T-cell (primary cell): Measurements from ENCODE around the gene MED27. TPM values are rescaled to one million over a fixed set of nuclear protein-coding genes. Genes with fewer than 3 reads are reported as not detected.

Source experiments
- ATAC-seq, 4 experiments: fragments of 200-7000 bp in 3 of 4; fragments of 150-1000 bp in 1 of 4; cut with Tn5 transposase; replicated peaks in 1 of 4; 1 replicate in 3 of 4; 2 replicates in 1 of 4; pipeline ENCODE4 v1.10.0; 2021; ENCODE audit warnings: moderate library complexity in 3 of 4, mild to moderate bottlenecking in 2 of 4, moderate number of reproducible peaks in 1 of 4
- CTCF ChIA-PET, 2 donors: fragments of 300-600 bp; sonication (Branson Sonifier 250); formaldehyde crosslinking; loops; one replicate each; lab custom pipeline; 2022; ENCODE audit warnings: antibody characterized with exemption in 2 of 2; lab: Charles Lee
- POLR2A ChIA-PET, 2 donors: fragments of 300-600 bp; sonication (Branson Sonifier 250); formaldehyde crosslinking; loops; one replicate each; lab custom pipeline; 2022; ENCODE audit warnings: antibody characterized with exemption in 2 of 2; lab: Charles Lee
- DNase-seq, 35 experiments: peaks; one replicate each; pipeline versions ENCODE4 v3.0.0 to v3.0.0-alpha.2; 2013 to 2023
- H3K27ac ChIP-seq: one replicate; pipeline ENCODE4 v1.5.1; 2013; ENCODE audit warnings: low read length
- H3K27me3 ChIP-seq, 2 experiments: replicated peaks in 1 of 2; 1 replicate in 1 of 2; 2 replicates in 1 of 2; pipeline versions ENCODE4 v1.6.1 to v1.7.0; 2013; ENCODE audit warnings: low read length in 1 of 2, mixed read lengths in 1 of 2; ENCODE audit not compliant: control insufficient read depth in 2 of 2, insufficient read depth in 2 of 2; ENCODE audit errors: extremely low read depth in 1 of 2
- H3K36me3 ChIP-seq, 2 donors: 1 replicate in 1 of 2; 2 replicates in 1 of 2; pipeline versions ENCODE4 v1.6.1 to v1.7.0; 2013; ENCODE audit warnings: low read length in 1 of 2; ENCODE audit not compliant: control insufficient read depth in 2 of 2, insufficient read depth in 1 of 2; ENCODE audit errors: extremely low read depth in 1 of 2
- H3K4me1 ChIP-seq, 2 experiments: 1 replicate in 1 of 2; 2 replicates in 1 of 2; pipeline versions ENCODE4 v1.6.1 to v1.7.0; 2013; ENCODE audit warnings: low read length in 2 of 2, mixed read lengths in 1 of 2; ENCODE audit not compliant: insufficient read depth in 2 of 2, control insufficient read depth in 1 of 2; ENCODE audit errors: extremely low read depth in 1 of 2
- H3K4me3 ChIP-seq, 2 donors: 1 replicate in 1 of 2; 2 replicates in 1 of 2; pipeline versions ENCODE4 v1.5.1 to v1.7.0; 2013; ENCODE audit warnings: mild to moderate bottlenecking in 2 of 2, low read length in 1 of 2, moderate library complexity in 1 of 2; ENCODE audit not compliant: control insufficient read depth in 1 of 2; ENCODE audit errors: extremely low read depth in 1 of 2
- H3K9me3 ChIP-seq: 2 replicates; pipeline ENCODE4 v1.7.0; 2013
- H3K27ac Mint-ChIP-seq, 2 donors: one replicate each; pipeline ENCODE4 v1.8.0; 2020 to 2021; ENCODE audit warnings: mild to moderate bottlenecking in 2 of 2, mixed read lengths in 2 of 2
- H3K27me3 Mint-ChIP-seq, 2 donors: one replicate each; pipeline ENCODE4 v1.8.0; 2021 to 2022; ENCODE audit warnings: mixed read lengths in 2 of 2
- H3K36me3 Mint-ChIP-seq: one replicate; pipeline ENCODE4 v1.8.0; 2021; ENCODE audit warnings: mixed read lengths
- H3K4me1 Mint-ChIP-seq, 3 donors: one replicate each; pipeline ENCODE4 v1.8.0; 2020 to 2022; ENCODE audit warnings: mixed read lengths in 3 of 3, mild to moderate bottlenecking in 1 of 3
- H3K4me3 Mint-ChIP-seq, 3 donors: one replicate each; pipeline ENCODE4 v1.8.0; 2020 to 2022; ENCODE audit warnings: mild to moderate bottlenecking in 3 of 3, mixed read lengths in 3 of 3, moderate library complexity in 3 of 3
- H3K9me3 Mint-ChIP-seq, 3 donors: one replicate each; pipeline ENCODE4 v1.8.0; 2020 to 2022; ENCODE audit warnings: mixed read lengths in 3 of 3
- WGBS: methylation state at CpG from one replicate; pipeline ENCODE4 v1.1.5; 2013; ENCODE audit warnings: missing lambda C conversion rate; ENCODE audit not compliant: insufficient coverage; 5-methylcytosine and 5-hydroxymethylcytosine counted together
- total RNA-seq, 35 experiments: library from RNA in 6 of 35; stranded (reverse) in 6 of 35; fragments of 120-200 nt in 1 of 35; gene quantifications; one replicate each; pipeline versions ENCODE4 v1.2.1 to v1.2.4 and lab custom pipeline; 2013 to 2026

Gene MED27
- total RNA-seq, 5 donors from 2014 or later (not counting 1 experiment from before 2014, with no cell fraction given), result 15.0 to 26.7 (median 17.6) TPM

DNA sequence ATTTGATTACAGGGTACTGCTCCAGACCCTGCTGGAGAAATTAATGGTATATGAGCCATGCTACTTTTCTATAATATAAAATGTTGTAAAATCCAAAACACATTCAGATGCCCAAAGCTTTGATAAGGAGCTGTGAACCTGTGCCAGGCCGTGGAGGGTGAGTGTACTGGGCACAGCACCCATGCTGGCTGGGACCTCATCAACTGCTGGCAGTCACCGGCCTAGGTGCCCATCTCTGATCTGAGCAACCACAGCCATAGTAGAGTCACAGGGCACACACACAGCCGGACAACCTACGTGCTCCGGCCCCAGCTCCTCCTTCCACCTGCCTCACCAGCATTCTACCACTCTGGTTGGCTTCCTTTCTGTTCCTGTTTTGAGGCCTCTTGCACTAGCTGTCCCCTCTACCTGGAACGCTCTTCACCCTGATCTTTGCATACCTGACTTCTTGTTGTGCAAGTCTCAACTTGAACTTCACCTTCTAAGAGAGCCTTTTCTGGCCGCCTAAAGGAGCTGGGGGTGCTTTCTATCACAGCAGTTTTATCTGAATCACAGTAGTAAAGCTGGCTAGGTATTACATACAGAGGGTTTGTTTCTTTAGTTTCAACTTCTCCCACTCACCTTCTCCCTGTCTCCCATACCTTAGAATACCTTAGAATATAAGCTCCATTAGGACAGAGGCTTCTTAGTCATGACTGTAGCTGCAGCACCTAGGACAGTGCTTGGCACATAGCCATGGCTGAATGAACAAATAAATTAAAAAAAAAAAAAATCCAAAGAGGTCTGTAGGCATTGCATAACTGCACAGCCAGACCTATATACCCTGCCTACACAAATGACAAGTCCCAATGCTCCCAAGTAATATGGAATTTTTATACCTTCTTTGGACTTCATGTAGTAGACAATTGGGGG is 51.7 kb downstream of the MED27 start:
- no peaks in the 10 kb centered on the region for H3K27me3 ChIP-seq
- H3K4me1 Mint-ChIP-seq, result peaks cover 43 to 71% (median 48%) of the 10 kb centered on the region in 3 donors
- no peaks in the 10 kb centered on the region for H3K9me3 ChIP-seq
- H3K4me1 ChIP-seq, result no peaks in the 10 kb centered on the region
- no peaks in the 10 kb centered on the region for H3K9me3 Mint-ChIP-seq
- H3K27ac Mint-ChIP-seq, result no peak overlapping the region
- no peak overlapping the region for H3K4me3 Mint-ChIP-seq
- ChIA-PET POLR2A (interaction anchor here in 1 of 2 donors (0.6 kb wide), 1 partner anchor 131 kb away, joined by 3 read pairs; no protein-coding TSS in a partner anchor), CTCF (no interaction called here)
- H3K4me3 ChIP-seq, result no peak overlapping the region
- whole genome bisulfite sequencing, result 96% methylated on average over 5 of the region's 7 CpGs
- no peak for DNase-seq
- H3K27me3 Mint-ChIP-seq, result no peaks in the 10 kb centered on the region
- no peak overlapping the region for H3K27ac ChIP-seq
- peaks cover 9% of the 10 kb centered on the region for H3K36me3 Mint-ChIP-seq
- peaks cover 0 to 4% of the 10 kb centered on the region in 2 donors for H3K36me3 ChIP-seq
- no peak for ATAC-seq

GRCh38 chr9:132026932-132027585 is 52.6 kb downstream of the MED27 start:
- H3K9me3 ChIP-seq, result no peaks in the 10 kb centered on the region
- Mint-ChIP-seq H3K9me3 (no peaks in the 10 kb centered on the region), H3K4me1 (peaks cover 39 to 65% (median 41%) of the 10 kb centered on the region in 3 donors), H3K27ac (no peak overlapping the region), H3K36me3 (peaks cover 10% of the 10 kb centered on the region), H3K27me3 (no peaks in the 10 kb centered on the region), H3K4me3 (no peak overlapping the region)
- ATAC-seq, result no peak
- H3K36me3 ChIP-seq, result peaks cover 0 to 4% of the 10 kb centered on the region in 2 donors
- 98% methylated on average over 6 of the region's 12 CpGs for WGBS
- CTCF ChIA-PET, result no interaction called here
- H3K27ac ChIP-seq, result no peak overlapping the region
- DNase-seq, result no peak
- POLR2A ChIA-PET, result no interaction called here
- no peak overlapping the region for H3K4me3 ChIP-seq
- no peaks in the 10 kb centered on the region for H3K4me1 ChIP-seq
- no peaks in the 10 kb centered on the region for H3K27me3 ChIP-seq

- no peak overlapping the region for H3K4me3 Mint-ChIP-seq
- H3K9me3 Mint-ChIP-seq, result no peaks in the 10 kb centered on the region
- no peak for ATAC-seq
- Histone ChIP-seq H3K36me3 (peaks cover 0 to 4% of the 10 kb centered on the region in 2 donors), H3K4me1 (no peaks in the 10 kb centered on the region), H3K27ac (no peak overlapping the region), H3K9me3 (no peaks in the 10 kb centered on the region), H3K4me3 (no peak overlapping the region), H3K27me3 (no peaks in the 10 kb centered on the region)
- H3K36me3 Mint-ChIP-seq, result peaks cover 14% of the 10 kb centered on the region
- WGBS, result 100% methylated on average over 1 of the region's 3 CpGs
- no peak overlapping the region for H3K27ac Mint-ChIP-seq
- H3K27me3 Mint-ChIP-seq, result no peaks in the 10 kb centered on the region
- ChIA-PET POLR2A (no interaction called here), CTCF (no interaction called here)
- no peak for DNase-seq
- H3K4me1 Mint-ChIP-seq, result peaks cover 39 to 71% (median 39%) of the 10 kb centered on the region in 3 donors
Measured at GRCh38 chr9:132025766-132026165, 53.9 kb downstream of the MED27 start.

- Mint-ChIP-seq H3K27ac (no peak overlapping the region), H3K4me1 (peaks cover 32 to 66% (median 34%) of the 10 kb centered on the region in 3 donors), H3K4me3 (no peak overlapping the region), H3K27me3 (no peaks in the 10 kb centered on the region), H3K36me3 (peaks cover 14% of the 10 kb centered on the region), H3K9me3 (no peaks in the 10 kb centered on the region)
- no peak overlapping the region for H3K27ac ChIP-seq
- POLR2A ChIA-PET, result interaction anchor here in 1 of 2 donors (0.6 kb wide), 1 partner anchor 124 kb away, joined by 3 read pairs; no protein-coding TSS in a partner anchor
- no peak overlapping the region for H3K4me3 ChIP-seq
- no peaks in the 10 kb centered on the region for H3K4me1 ChIP-seq
- H3K36me3 ChIP-seq, result peaks cover 0 to 4% of the 10 kb centered on the region in 2 donors
- no peaks in the 10 kb centered on the region for H3K27me3 ChIP-seq
- no peaks in the 10 kb centered on the region for H3K9me3 ChIP-seq
- no peak for ATAC-seq
- WGBS, result no CpG with 5 or more reads among the region's 7 CpGs
- DNase-seq, result no peak
- CTCF ChIA-PET, result interaction anchor here (0.5 to 0.6 kb wide), 2 partner anchors 57 to 209 kb away, joined by 4 read pairs; no protein-coding TSS in a partner anchor
Measured at GRCh38 chr9:132024589-132024988, 55.1 kb downstream of the MED27 start.

DNA sequence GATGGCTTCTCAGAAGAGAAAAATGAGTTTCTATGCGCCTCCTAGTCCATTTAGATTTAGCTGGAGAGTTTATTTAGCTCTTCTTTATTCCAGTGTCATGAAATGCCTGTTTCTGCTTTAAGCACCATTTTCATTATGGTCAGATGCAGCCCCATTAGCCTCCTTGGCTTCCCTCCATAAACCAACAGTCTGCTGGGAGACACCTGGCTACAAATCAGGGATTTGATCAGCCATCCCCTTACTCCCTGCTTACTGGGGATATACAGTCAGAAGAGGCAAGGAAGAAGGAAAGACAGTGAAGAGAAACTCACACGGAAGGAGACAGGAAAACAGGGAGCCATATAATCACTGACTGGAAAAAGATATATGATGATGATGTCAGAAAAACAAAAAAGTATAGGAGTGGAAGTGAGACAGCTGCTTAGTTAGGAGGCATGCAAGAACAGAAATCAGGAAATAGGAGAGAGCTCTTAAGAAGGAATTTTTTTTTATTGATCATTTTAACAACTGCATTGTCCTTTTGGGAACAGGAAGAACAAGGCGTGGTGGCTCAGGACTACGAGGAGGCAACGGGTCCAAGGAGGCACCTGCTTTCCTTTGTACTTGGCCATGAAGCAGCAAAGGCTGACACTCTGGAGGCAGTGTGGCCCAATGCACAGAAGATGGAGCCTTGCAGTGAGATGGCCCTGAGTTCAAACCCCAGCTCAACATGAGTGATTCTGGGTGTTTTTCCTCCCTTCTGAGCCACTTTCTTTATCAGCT is 56.1 kb downstream of the MED27 start:
- H3K9me3 Mint-ChIP-seq, result no peaks in the 10 kb centered on the region
- H3K36me3 ChIP-seq, result peaks cover 0 to 4% of the 10 kb centered on the region in 2 donors
- no peak overlapping the region for H3K4me3 Mint-ChIP-seq
- H3K27ac ChIP-seq, result no peak overlapping the region
- WGBS, result 88% methylated on average over 3 of the region's 5 CpGs
- no peak for ATAC-seq
- no peaks in the 10 kb centered on the region for H3K27me3 Mint-ChIP-seq
- H3K36me3 Mint-ChIP-seq, result peaks cover 14% of the 10 kb centered on the region
- H3K4me1 ChIP-seq, result no peaks in the 10 kb centered on the region
- no peak for DNase-seq
- H3K4me1 Mint-ChIP-seq, result peaks cover 28 to 62% (median 29%) of the 10 kb centered on the region in 3 donors
- ChIA-PET POLR2A (no interaction called here), CTCF (interaction anchor here in 1 of 2 donors (0.6 kb wide), 2 partner anchors 166 to 210 kb away, joined by 3 to 4 read pairs; no protein-coding TSS in a partner anchor)
- H3K4me3 ChIP-seq, result no peak overlapping the region
- no peak overlapping the region for H3K27ac Mint-ChIP-seq
- H3K27me3 ChIP-seq, result no peaks in the 10 kb centered on the region
- no peaks in the 10 kb centered on the region for H3K9me3 ChIP-seq
